GM23248 (cell line): ENCODE measurements around the gene NACC2.

ENCODE experiments used
- EZH2 ChIP-seq: fragments of 200-600 bp; sonication (generic); IDR thresholded peaks from 2 replicates; pipeline ENCODE4 v1.6.1; 2018; ENCODE audit warnings: antibody characterized with exemption, mild to moderate bottlenecking; ENCODE audit not compliant: insufficient read depth, poor library complexity, severe bottlenecking
- EZH2phosphoT487 ChIP-seq: fragments of 200-600 bp; sonication (generic); IDR thresholded peaks from 2 replicates; pipeline ENCODE4 v1.6.1; 2018; ENCODE audit warnings: antibody characterized with exemption, moderate library complexity, mild to moderate bottlenecking, low read depth; ENCODE audit not compliant: insufficient read depth

- no peak for TF ChIP-seq EZH2phosphoT487
- no peak for TF ChIP-seq EZH2
Measured at GRCh38 chr9:136119883-136120393, 24.8 kb upstream of the NACC2 start.
